ENCODE results near the gene CD180.
A peak's percentile ranks its signal among the peaks of the same experiment; 100 is the strongest.

CD180 gene

GRCh38 chr5:67209141-67209771, 12.7 kb upstream of the CD180 start:
- peak; percentile 46 to 65 for DNase-seq

DNA sequence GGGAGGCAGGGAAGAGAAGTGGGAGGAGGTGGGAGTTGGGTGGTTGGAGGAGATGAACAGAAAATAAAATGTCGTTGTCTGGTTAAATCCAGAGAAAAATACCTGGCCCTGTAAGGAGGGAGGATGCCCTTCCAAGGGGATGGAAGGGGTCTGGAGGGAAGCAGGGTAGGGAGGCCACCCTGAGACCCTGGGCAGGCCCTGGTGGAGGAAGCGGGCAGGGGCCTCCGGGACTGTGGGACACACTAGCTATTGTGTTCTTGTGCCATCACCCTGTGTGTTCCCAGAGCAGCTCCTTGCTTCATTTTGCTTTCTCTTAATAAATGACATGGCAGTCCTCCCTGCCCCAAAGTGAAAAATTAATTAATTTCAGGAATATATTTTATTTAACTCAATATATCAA, 11.8 kb upstream of the CD180 start:
- DNase-seq: no peak

GRCh38 chr5:67206929-67207328, 10.3 kb upstream of the CD180 start:
- peak; percentile 85 to 90 for DNase-seq

DNA sequence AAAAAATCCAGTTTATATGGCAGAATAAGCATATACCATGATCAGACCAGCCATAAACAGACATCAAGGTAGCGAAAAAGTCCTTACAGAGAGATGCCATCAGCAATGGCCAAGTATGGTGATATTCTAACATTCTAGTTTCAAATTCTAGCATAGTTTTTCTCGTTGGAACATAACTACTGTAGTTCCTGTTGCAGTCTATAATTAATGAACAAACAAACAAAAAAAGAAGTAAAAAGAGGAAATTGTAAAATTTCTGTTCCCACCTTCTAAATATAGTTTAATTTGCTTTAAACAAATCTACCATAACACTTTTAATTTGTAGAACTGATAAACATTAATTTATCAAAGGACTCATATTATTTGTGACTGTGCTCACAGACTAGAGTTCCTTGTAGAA, 9.9 kb upstream of the CD180 start:
- DNase-seq: no peak

- no peak for DNase-seq
Observed at GRCh38 chr5:67205981-67206380, 9.4 kb upstream of the CD180 start.

DNA sequence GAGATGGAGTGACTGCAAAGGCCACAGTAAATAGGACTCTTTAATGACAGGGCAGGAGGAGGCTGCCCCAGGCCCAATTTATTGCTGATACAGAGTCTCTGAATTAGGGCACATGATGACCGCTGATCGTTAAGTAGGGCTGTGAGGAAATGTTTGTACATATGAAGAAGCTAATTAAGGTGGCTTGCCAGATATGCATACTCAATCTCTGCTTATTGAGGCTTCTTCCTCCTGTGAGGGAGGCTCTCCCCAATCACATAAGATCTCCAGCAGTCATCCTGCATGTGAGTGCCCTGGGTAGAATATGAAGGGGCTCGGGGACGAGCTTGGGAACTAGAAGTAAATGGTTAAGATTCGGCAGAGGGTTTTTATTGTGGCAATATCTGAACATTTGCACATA, 8.2 kb upstream of the CD180 start:
- no peak for DNase-seq

DNA sequence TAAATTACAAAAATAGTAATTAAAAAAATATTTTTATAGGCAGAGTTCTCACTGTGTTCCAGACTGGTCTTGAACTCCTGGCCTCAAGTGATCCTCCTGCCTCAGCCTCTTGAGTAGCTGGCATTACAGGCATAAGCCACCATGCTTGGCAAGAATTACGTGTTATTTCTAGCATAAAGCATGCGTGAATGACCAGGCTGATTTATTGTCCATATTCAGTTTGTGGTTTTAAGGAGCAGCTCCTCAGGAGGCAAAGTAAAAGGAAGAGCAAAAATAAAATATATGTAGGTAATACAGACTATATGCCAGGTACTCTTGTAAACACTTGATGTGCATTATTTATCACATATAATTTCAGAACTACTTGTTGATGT, 7.1 kb upstream of the CD180 start:
- no peak for DNase-seq

- no peak for DNase-seq
Observed at GRCh38 chr5:67202828-67203227, 6.2 kb upstream of the CD180 start.

DNA sequence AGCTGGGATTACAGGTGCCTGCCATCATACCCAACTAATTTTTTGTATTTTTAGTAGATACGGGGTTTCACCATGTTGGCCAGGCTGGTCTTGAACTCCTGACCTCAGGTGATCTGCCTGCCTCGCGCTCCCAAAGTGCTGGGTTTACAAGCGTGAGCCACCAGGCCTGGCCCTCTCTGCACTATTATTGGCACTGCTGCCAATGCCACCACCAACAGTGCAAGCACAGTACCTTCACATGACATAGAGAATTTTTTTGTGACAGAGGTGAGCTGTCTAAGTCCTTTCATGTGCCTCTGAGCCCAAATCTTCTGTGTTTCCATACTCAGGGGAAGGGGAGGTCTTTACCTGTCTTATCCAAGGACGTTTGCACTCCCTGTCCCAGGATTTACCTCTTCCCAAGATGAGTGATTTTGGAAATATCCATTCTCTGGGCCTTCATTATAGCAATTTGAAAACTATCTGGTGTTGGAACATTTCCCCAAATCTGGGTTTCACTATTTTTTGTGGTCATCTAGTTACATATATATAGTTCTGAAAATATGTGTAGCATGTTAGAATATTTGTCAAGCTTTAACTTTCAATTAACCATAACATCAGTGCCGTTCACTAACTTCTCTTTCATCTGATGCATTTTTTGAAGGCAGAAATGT, 5.4 kb upstream of the CD180 start:
- no peak for DNase-seq

DNA sequence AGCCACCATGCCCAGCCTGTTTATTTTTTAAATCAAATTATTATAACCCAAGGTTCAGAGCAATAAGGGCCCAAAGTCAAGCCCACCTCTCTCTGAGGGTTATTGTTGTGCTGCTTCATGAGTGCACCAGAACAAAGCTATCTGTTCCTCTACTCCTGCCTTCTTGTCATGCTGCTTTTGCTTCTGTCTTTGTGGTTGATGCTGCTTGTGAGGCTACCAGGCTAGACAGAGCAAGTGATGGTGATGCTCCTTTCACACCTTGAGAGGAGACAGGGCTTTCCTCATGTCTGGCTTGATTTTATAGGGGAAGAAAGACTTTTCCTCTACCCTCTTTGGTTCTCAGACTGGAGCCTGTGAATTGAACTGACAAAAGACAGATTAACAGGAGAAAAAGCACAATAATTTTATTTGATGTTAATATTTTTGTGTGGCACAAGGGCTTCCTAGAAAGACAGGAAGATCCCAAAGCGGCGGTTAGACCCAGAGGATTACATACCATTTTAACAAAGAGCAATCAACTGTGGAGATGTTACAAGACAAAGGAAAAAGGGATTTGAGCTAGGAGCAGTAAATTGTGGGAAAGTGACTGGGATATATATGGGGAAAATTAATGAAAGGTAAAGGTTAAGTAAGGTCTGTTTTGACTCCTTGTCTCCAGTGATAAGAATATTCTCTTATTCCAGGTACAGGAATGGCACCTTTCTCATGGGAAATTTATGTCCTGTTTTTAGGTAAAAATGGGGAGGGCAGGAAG, 4.4 kb upstream of the CD180 start:
- DNase-seq: no peak

GRCh38 chr5:67199859-67200258, 3.3 kb upstream of the CD180 start:
- DNase-seq: no peak

DNA sequence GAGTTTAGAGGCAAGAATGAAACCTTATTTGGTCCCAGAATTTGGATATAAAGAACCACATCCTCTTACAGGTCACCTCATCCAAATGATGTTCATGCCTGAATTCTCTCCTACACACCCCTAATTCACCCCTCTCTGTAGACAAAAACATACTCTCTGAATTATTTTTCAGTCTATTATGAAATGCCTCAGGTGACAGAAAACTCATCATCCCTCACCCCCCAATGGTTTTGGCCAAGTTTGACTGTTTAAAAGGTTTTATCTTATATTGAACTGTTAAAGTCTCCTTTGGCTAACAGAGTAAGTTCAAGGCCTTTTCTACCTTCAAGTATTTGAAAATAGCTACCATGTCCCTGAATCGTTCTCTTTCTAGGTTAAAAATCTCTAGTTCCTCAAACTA, 2.3 kb upstream of the CD180 start:
- DNase-seq: no peak

- no peak for DNase-seq
Observed at GRCh38 chr5:67197536-67197935, 937 bp upstream of the CD180 start.

DNA sequence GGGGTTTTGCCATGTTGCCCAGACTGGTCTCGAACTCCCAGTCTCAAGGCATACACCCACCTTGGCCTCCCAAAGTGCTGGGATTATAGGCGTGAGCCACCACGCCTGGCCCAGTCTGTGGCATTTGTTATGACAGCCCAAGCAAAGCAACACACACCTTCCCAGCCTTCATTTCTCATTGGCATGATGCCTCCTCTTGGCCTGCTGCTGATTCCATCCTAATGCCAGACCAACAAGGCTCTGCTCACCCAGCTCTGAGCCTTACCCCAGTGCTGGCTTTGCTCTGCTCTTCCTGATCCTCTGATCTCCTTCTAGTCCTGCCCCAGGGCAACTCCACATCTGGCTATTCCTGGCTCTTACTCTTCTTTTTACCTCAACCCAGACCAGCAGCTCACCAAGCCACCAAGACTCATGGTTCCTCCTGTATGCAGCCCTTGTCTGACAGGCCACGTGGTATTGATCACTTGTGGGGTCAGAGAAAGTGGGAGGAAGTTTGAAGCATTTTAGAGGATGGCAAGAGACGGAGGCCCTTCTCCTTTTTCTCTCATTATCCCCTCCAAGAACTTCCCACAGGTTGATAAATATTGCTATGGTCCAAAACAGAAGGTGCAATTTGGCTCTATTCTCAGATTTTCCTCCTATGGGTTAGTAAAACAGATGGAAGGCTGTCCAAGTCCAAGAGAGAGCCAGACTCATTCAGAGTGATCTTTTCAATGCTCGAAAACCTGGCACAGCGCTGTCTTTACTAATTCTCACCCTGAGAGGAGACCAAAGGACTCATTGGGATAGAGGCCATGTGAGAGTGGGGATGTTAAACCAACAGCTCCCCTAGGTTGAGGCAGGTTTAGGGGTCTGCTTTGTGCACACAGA, 958 bp downstream of the CD180 start:
- no peak for DNase-seq

DNA sequence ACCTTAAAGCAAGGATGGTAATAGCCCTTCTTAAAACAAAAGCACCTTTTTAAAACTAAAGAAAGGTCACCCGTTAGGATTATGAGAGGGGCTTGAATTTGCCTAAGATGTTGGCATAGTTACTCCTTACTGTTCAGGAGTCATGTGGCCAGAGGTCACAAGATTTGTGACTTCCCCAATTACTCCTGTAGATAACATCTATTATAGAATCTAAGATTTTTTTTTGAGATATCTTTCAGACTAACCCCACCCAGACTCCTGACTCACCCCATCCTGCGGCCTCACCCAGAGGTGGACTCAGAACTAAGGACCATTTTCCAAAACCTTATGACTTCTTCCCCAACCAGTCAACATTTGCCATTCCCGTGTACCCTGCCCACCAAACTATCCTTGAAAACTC, 2.4 kb downstream of the CD180 start:
- DNase-seq: no peak

- no peak for DNase-seq
Observed at GRCh38 chr5:67193439-67193807, 3.2 kb downstream of the CD180 start.

GRCh38 chr5:67192719-67193438, 3.7 kb downstream of the CD180 start:
- no peak for DNase-seq

DNA sequence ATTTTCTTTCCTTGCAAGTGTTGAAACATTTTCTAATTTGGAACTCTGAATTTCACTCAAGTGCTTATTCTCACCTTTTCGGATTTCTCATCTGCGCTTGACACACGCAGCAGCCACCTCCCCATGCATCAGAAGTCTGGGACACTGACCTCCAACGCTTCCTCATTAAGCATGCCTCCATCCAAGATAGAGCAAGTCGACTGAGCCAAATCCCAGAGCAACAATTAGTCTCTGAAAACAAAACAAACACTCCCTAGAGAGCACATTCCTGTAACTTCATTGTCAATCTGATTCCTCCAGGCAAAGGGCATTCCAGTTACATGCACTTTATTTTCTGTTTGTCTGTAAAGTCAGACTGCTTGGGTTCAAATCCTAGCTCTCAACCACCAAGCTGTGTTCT, 5.7 kb downstream of the CD180 start:
- DNase-seq: no peak

DNA sequence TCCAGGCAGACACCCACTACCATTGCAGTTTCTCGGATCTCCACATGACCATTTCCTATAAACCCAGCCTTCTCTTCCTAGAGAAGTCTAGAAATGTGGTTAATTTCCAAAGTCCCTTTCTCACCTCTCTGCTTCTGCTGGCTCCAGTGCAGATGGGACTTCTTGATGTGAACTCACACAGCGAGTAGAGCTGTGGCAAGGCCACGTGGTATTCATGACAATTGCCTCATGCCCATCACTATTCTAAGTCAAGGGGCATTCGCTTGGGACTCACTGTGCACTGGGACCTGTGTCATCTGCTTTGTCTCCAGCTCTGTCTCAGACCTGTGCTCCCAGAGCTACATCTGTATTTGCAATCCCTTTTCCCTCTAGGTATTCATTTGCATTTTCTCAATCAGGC, 6.2 kb downstream of the CD180 start:
- DNase-seq: no peak

DNA sequence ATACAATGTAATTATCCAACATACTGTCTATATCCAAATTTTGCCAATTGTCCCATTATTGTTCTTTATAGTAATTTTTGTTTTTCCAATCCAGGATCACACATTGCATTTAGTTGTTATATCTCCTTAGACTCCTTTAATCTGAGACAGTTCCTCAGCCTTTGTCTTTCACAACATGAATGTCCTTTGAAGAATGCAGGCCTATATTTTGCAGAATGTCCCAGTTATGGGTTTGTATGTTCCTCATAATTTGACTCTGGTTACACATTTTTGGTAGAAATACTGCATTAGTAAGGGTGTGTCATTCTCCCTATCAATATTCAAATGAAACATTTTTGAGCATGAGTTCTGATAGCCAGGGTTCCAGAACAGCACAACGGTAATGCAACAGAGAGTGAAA, 6.7 kb downstream of the CD180 start:
- no peak for DNase-seq

- DNase-seq: no peak
Observed at GRCh38 chr5:67189079-67189354, 7.6 kb downstream of the CD180 start.

DNA sequence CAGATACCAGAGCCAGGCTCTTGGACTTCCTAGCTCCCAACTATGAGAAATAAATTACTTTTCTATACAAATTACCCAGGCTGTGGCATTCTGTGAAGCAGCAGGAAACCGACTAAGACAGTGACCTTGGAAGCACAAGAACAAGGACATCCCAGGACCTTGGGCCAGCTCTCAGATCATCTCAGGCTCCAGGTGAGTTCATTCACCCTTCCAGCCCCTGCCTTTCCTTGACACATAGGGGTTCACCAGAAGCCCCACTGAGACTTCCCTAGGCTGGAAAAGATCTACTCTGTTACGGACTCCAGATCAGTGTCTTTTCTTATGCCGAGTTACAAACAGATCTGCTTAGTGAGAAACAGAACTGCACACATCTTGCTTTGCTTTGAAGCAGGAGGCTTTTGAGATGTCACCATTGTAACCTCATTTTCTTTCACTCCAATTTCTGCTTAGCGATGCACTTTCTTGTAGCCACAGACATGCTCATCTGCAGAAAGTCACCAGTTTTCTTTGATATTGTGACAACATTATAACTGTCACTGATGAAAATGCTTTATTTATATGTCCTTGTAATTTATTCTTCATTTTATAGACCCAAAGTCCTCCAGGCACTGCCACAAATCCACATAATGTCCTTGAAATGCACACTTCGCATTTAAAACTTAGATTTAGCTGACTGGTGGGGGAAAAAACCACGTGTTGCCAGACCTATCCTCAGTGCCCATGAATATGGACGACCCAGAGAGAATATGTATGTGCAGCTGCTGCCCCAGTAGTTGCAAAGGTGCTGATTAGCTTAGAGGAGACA, 8.1 kb downstream of the CD180 start:
- DNase-seq: no peak

Data from activated CD4-positive, alpha-beta T cell treated with anti-CD3 and anti-CD28 coated beads, Interleukin-2, amount 50 U/mL, for 48 hours (primary cell).